GM10248 (cell line): Measurements from ENCODE around the gene PEX7.

ENCODE experiments used
- CTCF ChIA-PET: fragments of 300-600 bp; sonication (Branson Sonifier 250); formaldehyde crosslinking; extraction: SDS; loops from one replicate; lab custom pipeline; 2021; ENCODE audit warnings: antibody characterized with exemption; lab: Yijun Ruan, JAX
- POLR2A ChIA-PET: fragments of 350-650 bp; sonication (Branson Sonifier 250); formaldehyde crosslinking; extraction: SDS; loops from one replicate; lab custom pipeline; 2020; ENCODE audit warnings: antibody characterized with exemption; lab: Yijun Ruan, JAX
- DNase-seq: peaks from one replicate; pipeline ENCODE4 v3.0.0; 2012; ENCODE audit errors: extremely low spot score
- TF ChIP-seq, protein P1 (sequence below): IDR thresholded peaks from 2 replicates; pipeline ENCODE4 v1.5.1; 2012; ENCODE audit warnings: mild to moderate bottlenecking, low read depth; ENCODE audit errors: extremely low read depth, missing control alignments, control extremely low read depth

PEX7 gene

DNA sequence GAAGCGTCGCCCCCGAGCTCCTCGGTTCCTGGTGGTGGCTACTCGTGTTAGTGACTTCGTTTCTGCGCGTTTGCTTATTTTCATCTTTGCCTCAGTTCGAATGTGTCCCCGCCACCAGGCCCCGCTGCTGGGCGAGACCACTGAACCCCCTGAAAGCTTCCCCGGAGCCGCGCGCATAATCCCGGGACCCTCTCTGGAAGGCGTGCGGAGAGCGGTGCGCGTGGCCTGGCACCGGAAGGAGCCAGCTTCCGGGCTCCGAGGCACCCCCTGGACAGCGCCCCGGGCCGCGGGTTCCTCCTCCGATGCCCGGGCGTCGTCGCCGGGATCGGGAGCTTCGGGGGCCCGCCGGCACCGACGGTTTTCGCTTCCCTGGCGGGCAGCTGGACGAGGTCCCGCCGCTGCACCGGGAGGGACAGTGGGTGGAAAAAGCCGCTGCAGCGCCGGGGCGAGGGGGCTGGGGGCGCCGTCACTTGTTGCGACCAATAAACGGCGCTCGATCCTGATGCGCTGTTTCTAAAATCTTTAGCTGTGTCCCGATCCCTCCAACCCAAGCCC is 99.1 kb downstream of the PEX7 start:
- ChIA-PET POLR2A (no interaction called here), CTCF (interaction anchor here (1.3 to 2.4 kb wide), 5 partner anchors 12 to 277 kb away, joined by 3 to 10 read pairs (median 3); partner anchors contain the start of gene MAP3K5)
- DNase-seq, result peak; percentile 40
- TF ChIP-seq, protein P1, sequence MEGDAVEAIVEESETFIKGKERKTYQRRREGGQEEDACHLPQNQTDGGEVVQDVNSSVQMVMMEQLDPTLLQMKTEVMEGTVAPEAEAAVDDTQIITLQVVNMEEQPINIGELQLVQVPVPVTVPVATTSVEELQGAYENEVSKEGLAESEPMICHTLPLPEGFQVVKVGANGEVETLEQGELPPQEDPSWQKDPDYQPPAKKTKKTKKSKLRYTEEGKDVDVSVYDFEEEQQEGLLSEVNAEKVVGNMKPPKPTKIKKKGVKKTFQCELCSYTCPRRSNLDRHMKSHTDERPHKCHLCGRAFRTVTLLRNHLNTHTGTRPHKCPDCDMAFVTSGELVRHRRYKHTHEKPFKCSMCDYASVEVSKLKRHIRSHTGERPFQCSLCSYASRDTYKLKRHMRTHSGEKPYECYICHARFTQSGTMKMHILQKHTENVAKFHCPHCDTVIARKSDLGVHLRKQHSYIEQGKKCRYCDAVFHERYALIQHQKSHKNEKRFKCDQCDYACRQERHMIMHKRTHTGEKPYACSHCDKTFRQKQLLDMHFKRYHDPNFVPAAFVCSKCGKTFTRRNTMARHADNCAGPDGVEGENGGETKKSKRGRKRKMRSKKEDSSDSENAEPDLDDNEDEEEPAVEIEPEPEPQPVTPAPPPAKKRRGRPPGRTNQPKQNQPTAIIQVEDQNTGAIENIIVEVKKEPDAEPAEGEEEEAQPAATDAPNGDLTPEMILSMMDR, result no peak

DNA sequence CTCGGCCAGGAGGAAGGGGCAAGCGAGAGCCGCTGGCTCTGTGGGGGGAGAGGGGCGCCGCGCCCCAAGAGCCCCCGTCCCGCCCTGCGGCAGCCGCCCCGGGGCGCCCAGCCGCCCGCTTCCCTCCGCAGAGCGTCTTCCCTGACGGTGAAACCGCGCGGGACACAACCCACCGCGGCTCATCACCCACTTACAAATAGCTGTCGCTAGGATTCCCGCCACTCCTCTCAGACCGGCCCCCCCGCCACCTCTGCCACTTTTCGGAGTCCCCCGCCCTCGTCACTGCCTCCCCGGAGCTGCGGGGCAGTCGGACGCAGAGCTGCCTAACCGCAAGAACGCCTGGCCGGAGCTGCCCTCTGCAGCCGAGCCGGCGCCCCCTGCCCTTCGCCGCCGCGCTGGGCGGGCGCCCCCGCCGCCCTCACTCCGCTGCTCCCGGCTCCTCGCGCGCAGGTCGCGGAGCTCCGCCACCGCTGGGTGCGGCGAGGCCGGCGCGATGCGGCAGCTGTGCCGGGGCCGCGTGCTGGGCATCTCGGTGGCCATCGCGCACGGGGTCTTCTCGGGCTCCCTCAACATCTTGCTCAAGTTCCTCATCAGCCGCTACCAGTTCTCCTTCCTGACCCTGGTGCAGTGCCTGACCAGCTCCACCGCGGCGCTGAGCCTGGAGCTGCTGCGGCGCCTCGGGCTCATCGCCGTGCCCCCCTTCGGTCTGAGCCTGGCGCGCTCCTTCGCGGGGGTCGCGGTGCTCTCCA is 99.7 kb downstream of the PEX7 start, which contains the start of gene SLC35D3:
Gene SLC35D3, plus strand, starts transcription at position 366 of the 749 bp plus-strand sequence. Its CDS starts 128 bp downstream, at position 494.
- POLR2A ChIA-PET, result no interaction called here
- TF ChIP-seq, protein P1, result no peak
- peak; percentile 61 for DNase-seq
- CTCF ChIA-PET, result interaction anchor here (0.8 to 2.4 kb wide), 7 partner anchors 13 to 314 kb away, joined by 3 to 10 read pairs (median 3); partner anchors contain the start of gene MAP3K5

DNA sequence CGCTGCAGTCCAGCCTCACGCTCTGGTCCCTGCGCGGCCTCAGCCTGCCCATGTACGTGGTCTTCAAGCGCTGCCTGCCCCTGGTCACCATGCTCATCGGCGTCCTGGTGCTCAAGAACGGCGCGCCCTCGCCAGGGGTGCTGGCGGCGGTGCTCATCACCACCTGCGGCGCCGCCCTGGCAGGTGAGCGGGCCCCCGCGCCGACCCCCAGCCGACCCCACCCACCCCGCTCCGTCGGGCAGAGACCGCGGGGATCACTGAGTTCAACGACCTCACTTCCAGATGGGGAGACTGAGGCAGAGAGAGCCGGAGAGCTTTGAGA is 100.3 kb downstream of the PEX7 start:
- CTCF ChIA-PET, result interaction anchor here (0.8 to 2.4 kb wide), 6 partner anchors 13 to 314 kb away, joined by 3 to 10 read pairs (median 3); partner anchors contain the start of gene MAP3K5
- DNase-seq, result peak; percentile 47
- TF ChIP-seq, protein P1, result peak; percentile 5
- POLR2A ChIA-PET, result no interaction called here

DNA sequence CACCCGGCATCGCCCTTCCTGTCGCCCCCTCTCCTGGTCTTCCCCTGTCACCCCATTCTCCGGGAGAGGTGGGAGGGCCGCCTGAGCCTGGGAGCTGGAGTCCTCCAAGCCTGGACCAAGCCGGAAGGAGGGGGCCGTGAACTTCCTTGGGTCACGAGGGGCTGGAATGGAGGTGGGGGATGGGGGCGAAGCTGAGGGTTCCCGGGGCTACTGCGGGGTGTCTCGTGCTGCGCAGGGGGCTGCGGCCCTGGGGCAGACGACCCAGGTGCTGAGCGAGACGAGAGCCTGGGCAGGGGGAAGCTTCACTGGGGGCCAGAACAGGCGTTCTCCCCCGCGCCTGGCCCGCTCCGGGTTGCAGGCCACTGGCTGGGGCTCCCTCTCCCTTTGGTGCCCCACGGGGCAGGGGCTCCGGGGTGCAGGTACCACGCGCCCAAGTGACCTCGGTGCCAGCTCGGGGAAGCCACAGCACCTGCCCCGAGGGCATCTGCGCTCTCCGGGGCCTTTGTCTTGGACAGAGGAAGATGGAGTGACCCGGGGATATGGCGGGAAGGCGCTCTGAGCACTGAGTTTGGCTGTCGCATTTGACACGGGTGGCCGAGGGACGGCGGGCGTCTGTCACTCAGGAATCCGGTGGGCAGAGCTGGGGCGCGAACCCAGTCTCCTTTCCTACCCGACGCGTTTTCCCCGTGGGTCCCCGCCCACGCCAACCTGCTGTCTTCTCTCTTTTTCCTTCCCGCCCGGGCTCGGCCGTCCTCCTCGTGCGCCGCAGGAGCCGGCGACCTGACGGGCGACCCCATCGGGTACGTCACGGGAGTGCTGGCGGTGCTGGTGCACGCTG is 100.9 kb downstream of the PEX7 start:
- DNase-seq, result peak; percentile 29
- TF ChIP-seq, protein P1, result no peak
- ChIA-PET POLR2A (no interaction called here), CTCF (interaction anchor here (1.2 to 2.4 kb wide), 4 partner anchors 19 to 279 kb away, joined by 3 to 10 read pairs (median 6); partner anchors contain the start of gene MAP3K5)

DNA sequence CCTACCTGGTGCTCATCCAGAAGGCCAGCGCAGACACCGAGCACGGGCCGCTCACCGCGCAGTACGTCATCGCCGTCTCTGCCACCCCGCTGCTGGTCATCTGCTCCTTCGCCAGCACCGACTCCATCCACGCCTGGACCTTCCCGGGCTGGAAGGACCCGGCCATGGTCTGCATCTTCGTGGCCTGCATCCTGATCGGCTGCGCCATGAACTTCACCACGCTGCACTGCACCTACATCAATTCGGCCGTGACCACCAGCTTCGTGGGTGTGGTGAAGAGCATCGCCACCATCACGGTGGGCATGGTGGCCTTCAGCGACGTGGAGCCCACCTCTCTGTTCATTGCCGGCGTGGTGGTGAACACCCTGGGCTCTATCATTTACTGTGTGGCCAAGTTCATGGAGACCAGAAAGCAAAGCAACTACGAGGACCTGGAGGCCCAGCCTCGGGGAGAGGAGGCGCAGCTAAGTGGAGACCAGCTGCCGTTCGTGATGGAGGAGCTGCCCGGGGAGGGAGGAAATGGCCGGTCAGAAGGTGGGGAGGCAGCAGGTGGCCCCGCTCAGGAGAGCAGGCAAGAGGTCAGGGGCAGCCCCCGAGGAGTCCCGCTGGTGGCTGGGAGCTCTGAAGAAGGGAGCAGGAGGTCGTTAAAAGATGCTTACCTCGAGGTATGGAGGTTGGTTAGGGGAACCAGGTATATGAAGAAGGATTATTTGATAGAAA is 101.7 kb downstream of the PEX7 start:
- DNase-seq, result no peak
- CTCF ChIA-PET, result interaction anchor here (0.8 kb wide), 1 partner anchor 16 kb away, joined by 4 read pairs; no protein-coding TSS in a partner anchor
- POLR2A ChIA-PET, result no interaction called here
- TF ChIP-seq, protein P1, result no peak
